Measurements from ENCODE around the gene NMNAT2. TPM values are rescaled to one million over a fixed set of nuclear protein-coding genes. Genes with fewer than 3 reads are reported as not detected.

NMNAT2 gene
- total and polyA plus RNA-seq, 7 donors: 0.04 to 0.61 (median 0.38) TPM

GRCh38 chr1:183249941-183250452 lies 168.2 kb downstream of the NMNAT2 start:
- 73 to 80% (median 79%) methylated on average over 5 of the region's 5 CpGs for WGBS, 3 donors

GRCh38 chr1:183248989-183249691 lies 169.0 kb downstream of the NMNAT2 start:
- intact Hi-C loops (cut with DNase I): no loop called here
- H3K27ac ChIP-seq: no peak overlapping the region
- WGBS, 3 donors: 54 to 59% (median 56%) methylated on average over 4 of the region's 4 CpGs

More at GRCh38 chr1:183249941-183250452, 168.2 kb downstream of the NMNAT2 start:
- Histone ChIP-seq H3K27ac (no peak overlapping the region), H3K4me3 (no peak overlapping the region), H3K9me3 (no peaks in the 10 kb centered on the region), H3K27me3 (ENCODE audit: insufficient read depth in 3 of 3, low read length in 2 of 3) (no peaks in the 10 kb centered on the region), H3K4me1 (no peaks in the 10 kb centered on the region), H3K36me3 (ENCODE audit: insufficient read depth in 1 of 2, low read depth in 1 of 2) (no peaks in the 10 kb centered on the region)
- intact Hi-C loops (cut with DNase I): no loop called here
- DNase-seq (no peak), ATAC-seq (no peak)
- TF ChIP-seq CTCF (IDR thresholded peaks at IDR 0.05): no peak

DNA sequence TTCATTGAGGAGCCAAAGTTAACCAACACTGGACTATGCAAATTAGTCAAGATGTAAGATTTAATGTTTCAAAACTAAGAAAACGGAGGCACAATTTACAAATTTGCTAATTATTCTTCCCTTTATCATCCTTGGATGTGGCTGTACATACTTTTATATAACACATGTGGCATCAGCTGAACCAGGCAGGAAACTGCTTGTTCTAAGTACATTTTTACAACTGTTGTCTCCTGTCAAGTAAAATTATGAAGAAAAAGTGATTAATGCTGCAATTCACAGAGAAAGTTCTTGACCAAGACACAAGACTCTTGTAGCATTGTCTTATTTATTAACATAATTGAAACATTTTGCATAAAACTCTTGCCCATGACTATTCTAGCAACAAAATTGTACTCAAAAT lies 170.2 kb downstream of the NMNAT2 start:
- Histone ChIP-seq H3K27ac (no peak overlapping the region), H3K27me3 (ENCODE audit: insufficient read depth in 3 of 3, low read length in 2 of 3) (no peaks in the 10 kb centered on the region), H3K9me3 (no peaks in the 10 kb centered on the region), H3K4me1 (no peaks in the 10 kb centered on the region), H3K36me3 (ENCODE audit: insufficient read depth in 1 of 2, low read depth in 1 of 2) (no peaks in the 10 kb centered on the region), H3K4me3 (no peak overlapping the region)
- ATAC-seq (no peak), DNase-seq (no peak)
- no peak for TF ChIP-seq CTCF (IDR thresholded peaks at IDR 0.05)
- intact Hi-C loops (cut with DNase I): no loop called here
- WGBS, 3 donors: 96 to 99% (median 96%) methylated on average over 1 of the region's 1 CpG

More at GRCh38 chr1:183248989-183249691, 169.0 kb downstream of the NMNAT2 start:
- H3K9me3 ChIP-seq: no peaks in the 10 kb centered on the region
- no peaks in the 10 kb centered on the region for H3K4me1 ChIP-seq
- no peaks in the 10 kb centered on the region for H3K27me3 ChIP-seq (ENCODE audit: insufficient read depth in 3 of 3, low read length in 2 of 3)
- H3K4me3 ChIP-seq: no peak overlapping the region
- DNase-seq: no peak
- no peak for TF ChIP-seq CTCF (IDR thresholded peaks at IDR 0.05)
- H3K36me3 ChIP-seq (ENCODE audit: insufficient read depth in 1 of 2, low read depth in 1 of 2): no peaks in the 10 kb centered on the region
- ATAC-seq: no peak

DNA sequence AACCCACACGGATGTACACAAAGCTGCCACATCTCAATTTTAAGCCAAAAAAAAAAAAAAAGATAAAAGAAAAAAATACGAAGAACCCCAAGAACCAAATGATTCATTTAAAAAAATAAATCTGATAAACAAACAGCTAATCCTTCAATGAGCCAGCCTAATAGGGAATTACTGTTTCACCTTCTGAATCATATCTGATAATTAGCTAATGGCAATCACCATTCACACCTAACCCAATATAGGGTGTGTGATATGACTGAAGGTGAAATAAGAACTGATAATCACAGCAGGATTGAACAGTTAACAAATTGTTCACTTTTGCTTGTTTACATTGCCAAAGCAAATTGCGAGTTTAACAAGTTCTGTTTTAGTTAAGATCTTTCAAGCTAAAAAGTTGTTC lies 170.7 kb downstream of the NMNAT2 start:
- intact Hi-C loops (cut with DNase I): no loop called here
- no peak for DNase-seq
- Histone ChIP-seq H3K27ac (no peak overlapping the region), H3K27me3 (ENCODE audit: insufficient read depth in 3 of 3, low read length in 2 of 3) (no peaks in the 10 kb centered on the region), H3K36me3 (ENCODE audit: insufficient read depth in 1 of 2, low read depth in 1 of 2) (no peaks in the 10 kb centered on the region), H3K4me3 (no peak overlapping the region), H3K9me3 (no peaks in the 10 kb centered on the region), H3K4me1 (no peaks in the 10 kb centered on the region)
- TF ChIP-seq CTCF (IDR thresholded peaks at IDR 0.05): no peak
- no peak for ATAC-seq
- WGBS, 3 donors: 93 to 95% (median 94%) methylated on average over 3 of the region's 3 CpGs
